ENCODE measurements around the gene SHANK2. TPM values are rescaled to one million over a fixed set of nuclear protein-coding genes. Genes with fewer than 3 reads are reported as not detected.
"Not testable (repeated sequence)": the region's sequence is repeated elsewhere in the genome, so short reads cannot be mapped to it uniquely, and the experiment has no call there.

SHANK2 gene
- total RNA-seq, 1 donor from 2014 or later = 10.9 TPM

GRCh38 chr11:71238941-71239340 lies 13.4 kb downstream of the SHANK2 start:
- no peak for DNase-seq (ENCODE audit: low read depth)
- no peak for TF ChIP-seq CTCF (conservative IDR thresholded peaks at IDR 0.05; ENCODE audit: low read depth, low read length)
- H3K4me3 ChIP-seq (ENCODE audit: low read depth, low read length) = no peak overlapping the region

- TF ChIP-seq CTCF (conservative IDR thresholded peaks at IDR 0.05; ENCODE audit: low read depth, low read length) = no peak
- no peak for DNase-seq (ENCODE audit: low read depth)
- no peak overlapping the region for H3K4me3 ChIP-seq (ENCODE audit: low read depth, low read length)
Measured at GRCh38 chr11:71238285-71238875, 14.0 kb downstream of the SHANK2 start.

GRCh38 chr11:71237853-71238252 lies 14.5 kb downstream of the SHANK2 start:
- TF ChIP-seq CTCF (conservative IDR thresholded peaks at IDR 0.05; ENCODE audit: low read depth, low read length) = no peak
- no peak for DNase-seq (ENCODE audit: low read depth)
- H3K4me3 ChIP-seq (ENCODE audit: low read depth, low read length) = no peak overlapping the region

- no peak overlapping the region for H3K4me3 ChIP-seq (ENCODE audit: low read depth, low read length)
- no peak for TF ChIP-seq CTCF (conservative IDR thresholded peaks at IDR 0.05; ENCODE audit: low read depth, low read length)
- DNase-seq (ENCODE audit: low read depth) = no peak
Measured at GRCh38 chr11:71236836-71237475, 15.4 kb downstream of the SHANK2 start.

- DNase-seq (ENCODE audit: low read depth) = no peak
- no peak for TF ChIP-seq CTCF (conservative IDR thresholded peaks at IDR 0.05; ENCODE audit: low read depth, low read length)
- H3K4me3 ChIP-seq (ENCODE audit: low read depth, low read length) = no peak overlapping the region
Measured at GRCh38 chr11:71235719-71236118, 16.7 kb downstream of the SHANK2 start.

- DNase-seq (ENCODE audit: low read depth); H3K4me3 ChIP-seq (ENCODE audit: low read depth, low read length): not testable (repeated sequence)
Measured at GRCh38 chr11:71233896-71234852, 18.2 kb downstream of the SHANK2 start.

- no peak for TF ChIP-seq CTCF (conservative IDR thresholded peaks at IDR 0.05; ENCODE audit: low read depth, low read length)
- no peak for DNase-seq (ENCODE audit: low read depth)
- no peak overlapping the region for H3K4me3 ChIP-seq (ENCODE audit: low read depth, low read length)
Measured at GRCh38 chr11:71232364-71232763, 20.0 kb downstream of the SHANK2 start.
